Middle frontal gyrus (tissue), 1 donor: ENCODE measurements around the gene ENTPD6.

Experiments
- DNase-seq: peaks from one replicate; pipeline ENCODE4 v3.0.0-alpha.2; 2015; ENCODE audit warnings: low spot score; ENCODE audit errors: extremely low spot score

ENTPD6 gene

GRCh38 chr20:25275813-25276532, 80.5 kb downstream of the ENTPD6 start:
- DNase-seq: no peak
